Stimulated activated CD4-positive, alpha-beta T cell treated with anti-CD3 and anti-CD28 coated beads, TNF-alpha, amount 100 ng/mL, for 24 hours (primary cell): ENCODE results near the gene PSMD8.
"Not testable (repeated sequence)": the region's sequence is repeated elsewhere in the genome, so short reads cannot be mapped to it uniquely, and the experiment has no call there.

Experiments
- DNase-seq, 3 experiments: peaks; one replicate each; pipeline ENCODE4 v3.0.0-alpha.2; 2020; ENCODE audit warnings: low read depth in 3 of 3

Gene PSMD8

DNA sequence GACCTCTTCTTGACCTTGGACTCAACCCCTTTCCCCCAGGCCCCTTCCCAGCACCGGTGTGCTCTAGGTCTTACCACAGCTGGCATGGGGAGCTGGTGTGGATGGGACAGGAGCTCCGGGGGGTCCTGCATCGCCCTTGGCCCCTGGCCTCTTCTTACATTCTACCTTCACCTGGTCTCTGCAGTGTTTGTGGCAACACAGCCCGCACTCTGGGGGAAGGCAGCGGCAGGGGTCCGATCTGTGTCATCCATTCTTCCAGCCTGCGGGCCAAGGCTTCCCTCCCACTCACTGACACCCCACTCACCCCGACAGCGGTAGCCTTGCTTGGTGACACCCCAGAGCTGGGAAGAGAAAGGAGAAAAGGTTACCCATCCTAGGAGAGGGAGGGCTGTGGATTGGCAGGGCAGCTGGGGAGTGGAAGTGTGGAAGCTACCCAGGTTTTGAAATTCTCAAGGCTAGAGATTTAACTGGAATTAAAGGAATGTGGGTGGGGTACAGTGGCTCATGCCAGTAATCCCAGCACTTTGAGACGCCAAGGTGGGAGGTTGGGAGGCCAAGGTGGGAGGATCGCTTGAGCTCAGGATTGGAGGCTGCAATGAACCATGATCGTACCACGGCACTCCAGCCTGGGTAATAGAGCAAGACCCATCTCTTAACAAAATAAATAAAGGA is 36.8 kb downstream of the PSMD8 start:
- no peak for DNase-seq

- not testable (repeated sequence) for DNase-seq
These were observed 37.5 kb downstream of the PSMD8 start for GRCh38 chr19:38411898-38412297.

GRCh38 chr19:38412491-38412890 is 38.1 kb downstream of the PSMD8 start:
- DNase-seq, result no peak

- no peak for DNase-seq
These were observed 38.6 kb downstream of the PSMD8 start for GRCh38 chr19:38412961-38413360.

DNA sequence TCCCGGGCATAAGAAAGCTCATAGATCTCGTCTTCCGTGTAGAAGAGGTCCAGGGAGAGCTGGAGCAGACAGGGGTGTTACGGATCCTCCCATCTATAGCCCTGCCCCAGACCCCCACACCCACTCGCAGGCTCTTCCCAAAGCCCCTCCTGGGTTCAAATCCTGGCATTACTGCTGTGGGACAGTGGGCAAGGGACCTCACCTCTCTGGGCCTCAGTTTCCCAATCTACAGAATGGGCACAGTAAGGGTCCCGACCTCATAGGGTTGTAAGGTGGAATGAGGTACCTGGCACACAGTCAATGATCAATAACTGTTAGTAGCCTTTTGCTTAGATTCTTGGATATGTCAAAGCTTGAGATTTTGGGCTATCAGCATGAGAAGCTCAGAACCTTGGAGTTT is 39.0 kb downstream of the PSMD8 start:
- DNase-seq, result no peak

- DNase-seq, result no peak
These were observed 42.8 kb downstream of the PSMD8 start for GRCh38 chr19:38417146-38417543.

DNA sequence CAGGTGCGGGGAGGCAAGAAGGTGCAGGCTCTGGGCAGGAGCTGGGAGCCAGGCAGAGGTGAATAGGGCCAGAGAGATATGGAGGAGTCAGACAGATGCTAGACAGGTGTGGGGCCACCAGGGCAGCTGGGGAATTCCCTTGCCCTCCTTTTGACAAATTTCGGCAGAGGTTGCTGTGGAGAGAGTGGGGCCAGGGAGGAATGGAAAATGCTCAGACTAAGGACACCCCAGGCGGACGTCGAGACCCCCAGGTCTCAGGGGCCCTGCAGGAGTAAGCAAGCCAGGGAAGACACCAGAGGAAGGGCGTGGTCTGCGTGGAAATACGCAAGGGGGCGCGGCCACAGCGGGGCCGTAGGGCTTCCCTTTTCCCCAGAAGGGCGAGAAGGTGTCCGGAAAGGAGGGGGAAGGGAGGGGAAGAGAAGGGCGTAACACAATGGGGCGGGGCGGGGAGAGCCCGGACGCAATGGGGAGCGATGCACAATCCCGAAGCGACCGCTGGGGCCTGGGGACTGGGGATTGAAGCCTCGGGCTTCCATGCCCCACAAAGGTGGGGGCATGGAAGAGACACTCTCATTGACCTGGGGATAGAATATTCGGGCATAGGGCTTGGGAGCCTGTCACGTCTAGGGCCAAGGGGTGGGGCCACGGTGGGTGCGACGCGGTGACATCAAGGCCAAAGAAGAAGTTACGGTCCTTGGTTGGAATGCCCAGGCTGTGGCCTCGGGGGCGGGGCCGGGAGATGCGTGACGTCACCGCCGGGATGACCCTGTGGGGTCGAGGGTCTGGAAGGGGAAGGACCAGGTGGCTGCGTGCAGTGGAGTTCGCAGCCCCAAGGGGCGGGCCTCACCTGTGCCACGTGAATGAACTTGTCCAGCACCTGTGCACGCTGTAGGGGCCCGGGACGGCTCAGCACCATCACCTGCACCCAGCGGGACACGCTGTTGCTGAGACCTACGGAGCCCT is 43.5 kb downstream of the PSMD8 start:
- peak in 2 of 3 experiments; percentile 31 to 71 for DNase-seq

DNA sequence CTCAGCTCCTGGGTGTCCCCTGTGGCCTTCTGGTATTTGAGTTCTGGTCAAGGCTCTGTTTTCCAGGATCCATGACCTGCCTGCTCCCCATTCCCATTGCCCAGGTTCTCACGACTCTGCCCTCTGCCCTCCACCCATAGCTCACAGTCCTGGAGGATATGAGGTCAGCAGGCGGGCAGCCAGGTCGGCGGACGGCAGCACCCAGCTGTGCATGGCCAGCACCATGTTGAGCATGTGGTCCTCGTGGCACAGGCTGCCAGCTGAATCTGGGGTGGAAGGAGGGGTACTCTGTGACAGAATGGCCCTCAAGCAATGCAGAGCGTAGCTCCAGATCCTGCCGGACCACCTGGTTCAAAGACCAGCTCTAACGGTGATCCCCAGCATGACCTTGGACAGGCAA is 46.6 kb downstream of the PSMD8 start:
- no peak for DNase-seq

- DNase-seq, result no peak
These were observed 47.5 kb downstream of the PSMD8 start for GRCh38 chr19:38421856-38422255.

DNA sequence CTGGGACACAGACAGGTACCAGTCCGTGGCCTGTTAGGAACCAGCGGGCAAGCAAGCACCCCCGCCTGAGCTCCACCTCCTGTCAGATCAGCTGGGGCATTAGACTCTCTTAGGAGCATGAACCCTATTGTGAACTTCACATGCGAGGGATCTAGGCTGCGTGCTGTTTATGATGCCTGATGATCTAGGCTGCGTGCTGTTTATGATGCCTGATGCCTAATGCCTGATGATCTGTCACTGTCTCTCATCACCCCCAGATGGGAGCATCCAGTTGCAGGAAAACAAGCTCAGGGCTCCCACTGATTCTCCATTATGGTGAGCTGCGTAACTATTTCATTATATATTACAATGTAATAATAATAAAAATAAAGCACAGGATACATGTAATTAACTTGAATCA is 48.1 kb downstream of the PSMD8 start:
- no peak for DNase-seq

- DNase-seq, result no peak
These were observed 49.9 kb downstream of the PSMD8 start for GRCh38 chr19:38424272-38424671.

- no peak for DNase-seq
These were observed 50.9 kb downstream of the PSMD8 start for GRCh38 chr19:38425222-38425809.

GRCh38 chr19:38425810-38426466 is 51.6 kb downstream of the PSMD8 start, which contains the start of gene RASGRP4:
TSS of gene RASGRP4 (minus strand) at chr19:38426219. CDS start at chr19:38426091, 128 bp downstream.
- peak in 2 of 3 experiments; percentile 16 to 60 for DNase-seq

GRCh38 chr19:38427035-38427677 is 52.8 kb downstream of the PSMD8 start:
- DNase-seq, result peak; percentile 17 to 57 (median 33)

DNA sequence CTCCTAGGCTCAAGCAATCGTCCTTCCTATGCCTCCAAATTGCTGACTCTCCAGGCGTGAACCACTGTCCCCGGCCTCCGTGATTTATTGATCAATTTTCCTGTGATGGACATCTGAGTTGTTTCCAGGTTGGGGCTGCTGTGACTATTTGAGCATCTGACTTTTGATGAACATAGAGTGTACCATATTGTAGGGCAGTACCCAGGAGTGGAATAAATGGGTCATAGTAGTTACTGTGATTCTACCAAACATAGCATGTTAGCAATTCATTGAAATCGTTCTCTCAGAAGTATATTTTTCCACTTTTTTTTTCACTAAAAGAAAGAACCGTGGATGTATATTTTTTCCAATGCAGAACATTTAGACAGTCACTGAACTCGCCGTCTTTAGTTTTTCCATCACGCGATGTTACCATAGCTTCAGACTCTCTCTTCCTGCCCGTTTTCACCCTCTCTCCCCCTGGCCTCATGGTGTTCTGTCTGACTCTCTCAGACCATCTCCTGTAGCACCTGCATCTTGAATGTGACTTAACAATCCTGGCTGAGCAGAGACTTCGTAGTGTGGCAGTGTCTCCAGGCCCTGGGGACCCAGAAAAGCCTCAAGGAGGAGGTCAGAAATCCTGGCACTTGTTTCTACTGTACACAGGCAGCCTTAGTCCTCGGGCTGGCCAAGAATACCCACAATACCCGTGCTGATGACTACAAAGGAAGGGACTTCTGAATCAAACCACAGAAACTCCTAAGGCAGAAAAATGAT is 54.9 kb downstream of the PSMD8 start:
- peak in 2 of 3 experiments; percentile 26 to 47 for DNase-seq

GRCh38 chr19:38429811-38430156 is 55.4 kb downstream of the PSMD8 start:
- DNase-seq, result no peak

DNA sequence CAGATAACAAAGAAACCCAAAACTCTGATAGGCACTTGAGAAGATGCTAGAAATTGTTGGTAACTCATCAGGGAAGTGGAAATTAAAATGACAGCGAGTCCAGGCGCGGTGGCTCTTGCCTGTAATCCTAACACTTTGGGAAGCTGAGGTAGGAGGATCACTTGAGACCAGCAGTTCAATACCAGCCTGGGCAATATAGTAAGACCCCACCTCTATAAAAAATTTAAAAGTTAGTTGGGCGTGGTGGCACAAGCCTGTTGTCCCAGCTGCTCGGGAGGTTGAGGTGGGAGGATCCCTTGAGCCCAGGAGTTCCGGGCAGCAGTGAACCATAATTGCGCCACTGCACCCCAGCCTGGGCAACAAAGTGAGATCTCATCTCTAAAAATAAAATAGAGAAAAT is 56.6 kb downstream of the PSMD8 start:
- no peak for DNase-seq

- DNase-seq, result peak in 2 of 3 experiments; percentile 37 to 72
These were observed 58.9 kb downstream of the PSMD8 start, which contains the start of gene RYR1 for GRCh38 chr19:38433268-38433733. TSS of gene RYR1 (plus strand) at chr19:38433691. CDS start at chr19:38433830, 139 bp downstream.
